ENCODE results near the gene ARHGAP9. TPM values are rescaled to one million over a fixed set of nuclear protein-coding genes. Genes with fewer than 3 reads are reported as not detected.

ARHGAP9 gene
- total and polyA plus RNA-seq, 2 of the 8 experiments (the other 6 are each of a cell fraction or from before 2014, with no cell fraction given), result 3.2 to 6.0 TPM

GRCh38 chr12:57446292-57446960 lies 33.2 kb downstream of the ARHGAP9 start:
- Histone ChIP-seq H4K8ac (ENCODE audit: extremely low read depth, insufficient read depth, low read length) (no peak overlapping the region), H3K79me2 (ENCODE audit: control insufficient read depth in 1 of 2, insufficient read depth in 2 of 2, low read length in 2 of 2) (no peaks in the 10 kb centered on the region), H3K18ac (ENCODE audit: extremely low read depth, low read length) (no peak overlapping the region), H3K79me1 (ENCODE audit: low read depth, low read length) (no peaks in the 10 kb centered on the region), H3K27me3 (replicated peaks in 1 of 4; ENCODE audit: control insufficient read depth in 3 of 4, extremely low read depth in 1 of 4, insufficient read depth in 3 of 4, low read length in 3 of 4) (no peaks in the 10 kb centered on the region), H4K5ac (ENCODE audit: insufficient read length, low read depth, low read length) (no peak overlapping the region), H4K91ac (replicated peaks; ENCODE audit: insufficient read length, low read length) (no peak overlapping the region), H3K36me3 (ENCODE audit: control insufficient read depth in 2 of 4, insufficient read depth in 4 of 4, low read length in 3 of 4) (no peaks in the 10 kb centered on the region), H3K14ac (ENCODE audit: insufficient read length) (no peak overlapping the region), H3K27ac (ENCODE audit: low read depth, low read length) (no peak overlapping the region), H3K23ac (ENCODE audit: insufficient read length) (no peak overlapping the region), H2BK20ac (ENCODE audit: low read length) (no peak overlapping the region), H3K4me3 (ENCODE audit: extremely low read depth in 1 of 4, insufficient read depth in 2 of 4, low read depth in 3 of 4, low read length in 4 of 4) (no peak overlapping the region), H3K4me1 (replicated peaks in 1 of 4; ENCODE audit: control insufficient read depth in 3 of 4, insufficient read depth in 4 of 4, low read length in 3 of 4) (no peaks in the 10 kb centered on the region), H3K9me3 (ENCODE audit: insufficient read depth in 2 of 2, low read depth in 1 of 2, low read length in 1 of 2) (no peaks in the 10 kb centered on the region), H2AK5ac (ENCODE audit: low read depth, low read length) (no peak overlapping the region), H2BK15ac (ENCODE audit: low read length) (no peak overlapping the region), H3K4ac (replicated peaks; ENCODE audit: insufficient read length, low read depth, low read length) (no peak overlapping the region), H4K20me1 (replicated peaks in 1 of 2; ENCODE audit: control insufficient read depth in 1 of 2, insufficient read depth in 2 of 2, low read length in 2 of 2) (no peaks in the 10 kb centered on the region), H2BK5ac (ENCODE audit: low read depth, low read length) (no peak overlapping the region), H3K56ac (replicated peaks; ENCODE audit: insufficient read length, low read depth, low read length) (no peak overlapping the region), H2BK120ac (replicated peaks; ENCODE audit: low read depth, low read length) (no peak overlapping the region), H3K9ac (replicated peaks in 1 of 4; ENCODE audit: extremely low read depth in 1 of 4, low read depth in 3 of 4, low read length in 3 of 4) (no peak overlapping the region), H3K23me2 (ENCODE audit: low read depth, low read length) (no peaks in the 10 kb centered on the region), H3K4me2 (ENCODE audit: insufficient read depth in 1 of 2, low read depth in 2 of 2, low read length in 2 of 2) (no peak overlapping the region), H2AFZ (ENCODE audit: low read length) (no peak overlapping the region), H2BK12ac (ENCODE audit: low read depth, low read length) (no peak overlapping the region)
- 95% methylated on average over 6 of the region's 6 CpGs; no CpG with 5 or more reads in 1 of the 2 experiments for WGBS, 2 experiments (ENCODE audit: extremely low coverage in 1 of 2, insufficient coverage in 1 of 2, insufficient read length in 1 of 2, insufficient replicate concordance in 2 of 2, low coverage in 1 of 2, low lambda C conversion rate in 2 of 2, missing lambda C conversion rate in 1 of 2)
- ChIA-PET POLR2A (ENCODE audit: partially characterized antibody) (interaction anchor here (0.8 to 11.2 kb wide), 4 partner anchors 9 to 183 kb away, joined by 3 to 168 read pairs (median 6); partner anchors contain the start of genes INHBC, INHBE and R3HDM2), CTCF (ENCODE audit: partially characterized antibody) (interaction anchor here (0.6 to 18.2 kb wide), 3 partner anchors 8 to 136 kb away, joined by 3 to 478 read pairs (median 47); partner anchors contain the start of gene INHBE)
- TF ChIP-seq TCF12 (IDR thresholded peaks at IDR 0.05; ENCODE audit: low read depth, low read length) (no peak), GTF2F1 (IDR thresholded peaks at IDR 0.05; ENCODE audit: borderline replicate concordance, low read depth, low read length) (no peak)
- FAIRE-seq, result no peak
- no peak for DNase-seq (ENCODE audit: low read depth in 1 of 2, low spot score in 2 of 2)

Data from H1 (cell line).